NK-92 (cell line): ENCODE data around the gene LRRC18.

Experiments
- DNase-seq: peaks from one replicate; lab custom pipeline; 2025; ENCODE audit not compliant: unreplicated experiment; lab: John Stamatoyannopoulos, UW

Gene LRRC18

GRCh38 chr10:48946891-48947500, 7.4 kb upstream of the LRRC18 start:
- no peak for DNase-seq

- DNase-seq, result no peak
Observed at GRCh38 chr10:48946332-48946731, 6.7 kb upstream of the LRRC18 start.

- no peak for DNase-seq
Observed at GRCh38 chr10:48945441-48946130, 5.9 kb upstream of the LRRC18 start.

- DNase-seq, result no peak
Observed at GRCh38 chr10:48944171-48944570, 4.5 kb upstream of the LRRC18 start.

- DNase-seq, result no peak
Observed at GRCh38 chr10:48943096-48943495, 3.5 kb upstream of the LRRC18 start.

GRCh38 chr10:48941427-48942075, 1.9 kb upstream of the LRRC18 start:
- DNase-seq, result no peak

- DNase-seq, result no peak
Observed at GRCh38 chr10:48940958-48941357, 1.3 kb upstream of the LRRC18 start.

GRCh38 chr10:48940372-48940771, 732 bp upstream of the LRRC18 start:
- no peak for DNase-seq

- no peak for DNase-seq
Observed at GRCh38 chr10:48938990-48939536, 577 bp downstream of the LRRC18 start.

- no peak for DNase-seq
Observed at GRCh38 chr10:48938281-48938680, 1.4 kb downstream of the LRRC18 start.

- no peak for DNase-seq
Observed at GRCh38 chr10:48937796-48938195, 1.8 kb downstream of the LRRC18 start.

GRCh38 chr10:48935577-48935976, 4.1 kb downstream of the LRRC18 start:
- no peak for DNase-seq

- no peak for DNase-seq
Observed at GRCh38 chr10:48934672-48935501, 4.8 kb downstream of the LRRC18 start.

GRCh38 chr10:48932831-48933664, 6.6 kb downstream of the LRRC18 start:
- no peak for DNase-seq

- DNase-seq, result no peak
Observed at GRCh38 chr10:48931188-48931587, 8.5 kb downstream of the LRRC18 start.

GRCh38 chr10:48929413-48929990, 10.1 kb downstream of the LRRC18 start:
- no peak for DNase-seq

GRCh38 chr10:48926764-48927540, 12.7 kb downstream of the LRRC18 start:
- DNase-seq, result no peak

- DNase-seq, result no peak
Observed at GRCh38 chr10:48926255-48926654, 13.4 kb downstream of the LRRC18 start.

- no peak for DNase-seq
Observed at GRCh38 chr10:48924988-48925387, 14.7 kb downstream of the LRRC18 start.
